HL-60/S4 treated with retinoic acid at 250 ng/mL for 4 days and 3 days (cell line): ENCODE results near the gene DDN.

Source experiments
- in situ Hi-C: fragments of 300-500 bp; cut with MboI; formaldehyde crosslinking; loops from 2 replicates; pipeline ENCODE4 v1.7.0; 2022; ENCODE audit warnings: low sequenced_read_pairs

Gene DDN

DNA sequence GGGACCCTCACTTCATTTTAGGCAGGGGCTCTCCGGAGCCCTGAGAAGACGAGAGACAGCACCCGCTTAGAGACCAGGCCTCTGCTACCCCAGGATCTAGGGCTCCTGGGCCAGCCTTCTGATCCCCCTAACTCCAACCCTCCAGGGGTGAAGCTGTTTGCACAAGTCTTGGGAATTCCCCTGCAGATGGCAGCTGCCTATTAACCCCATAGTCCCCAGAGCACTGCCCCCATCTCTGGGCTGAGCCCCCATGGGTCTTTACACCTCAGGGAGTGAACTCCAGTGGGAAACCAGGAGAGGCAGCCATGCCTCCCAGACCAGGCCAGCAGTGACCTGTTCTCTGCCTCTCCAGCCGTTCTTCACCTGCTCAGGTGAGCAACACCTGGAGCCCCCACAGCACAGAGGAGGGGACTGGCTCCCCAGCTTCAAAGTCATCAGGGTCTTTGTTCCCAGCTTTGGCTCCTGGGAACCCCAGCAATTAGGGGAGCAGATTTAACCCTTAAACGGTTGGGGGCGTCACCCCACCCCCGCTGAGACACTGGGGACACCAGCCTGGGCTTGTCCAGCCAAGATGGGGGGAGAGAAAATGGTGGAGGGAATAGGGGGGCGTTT is 29.9 kb downstream of the DDN start:
- in situ Hi-C loops = no loop called here

DNA sequence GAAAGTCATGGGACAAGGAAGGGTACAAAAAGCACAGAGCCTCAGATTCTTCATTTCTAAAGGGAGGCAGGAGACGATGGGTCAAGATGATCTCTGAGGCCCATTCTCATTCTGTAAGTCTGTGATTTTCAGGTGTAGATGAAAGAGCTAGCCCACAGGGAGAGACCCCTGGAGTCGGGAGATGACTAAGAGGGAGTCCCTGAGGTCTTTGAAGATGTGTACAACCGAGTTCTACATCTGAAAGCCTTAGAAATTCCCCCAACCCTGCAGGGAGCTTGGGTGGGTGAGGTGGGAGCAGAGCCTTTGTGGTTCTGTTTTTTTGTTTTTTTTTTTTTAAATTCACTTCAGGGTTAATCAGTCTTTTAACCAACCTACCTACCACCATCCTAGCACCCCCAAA is 30.7 kb downstream of the DDN start:
- in situ Hi-C loops = no loop called here

DNA sequence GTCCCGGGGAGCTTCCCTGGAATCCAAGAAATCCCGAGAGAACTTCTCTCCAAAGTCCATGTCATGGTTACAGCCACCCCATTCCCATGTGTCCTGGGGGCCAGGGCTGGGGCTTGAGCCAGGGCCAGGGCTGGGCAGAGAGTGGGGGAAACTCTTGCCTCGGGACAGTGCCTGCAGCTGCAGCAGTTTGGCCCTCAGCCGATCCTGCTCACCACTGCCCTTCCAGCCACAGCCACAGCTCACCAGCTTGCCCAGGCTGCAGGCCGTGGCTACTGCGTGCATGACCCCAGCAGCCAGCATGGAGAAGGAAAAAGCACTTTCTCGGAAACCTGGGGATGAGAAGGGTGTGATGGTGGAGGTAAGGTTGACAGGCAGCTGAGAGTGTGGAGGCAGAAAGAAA is 31.2 kb downstream of the DDN start:
- in situ Hi-C loops = no loop called here

DNA sequence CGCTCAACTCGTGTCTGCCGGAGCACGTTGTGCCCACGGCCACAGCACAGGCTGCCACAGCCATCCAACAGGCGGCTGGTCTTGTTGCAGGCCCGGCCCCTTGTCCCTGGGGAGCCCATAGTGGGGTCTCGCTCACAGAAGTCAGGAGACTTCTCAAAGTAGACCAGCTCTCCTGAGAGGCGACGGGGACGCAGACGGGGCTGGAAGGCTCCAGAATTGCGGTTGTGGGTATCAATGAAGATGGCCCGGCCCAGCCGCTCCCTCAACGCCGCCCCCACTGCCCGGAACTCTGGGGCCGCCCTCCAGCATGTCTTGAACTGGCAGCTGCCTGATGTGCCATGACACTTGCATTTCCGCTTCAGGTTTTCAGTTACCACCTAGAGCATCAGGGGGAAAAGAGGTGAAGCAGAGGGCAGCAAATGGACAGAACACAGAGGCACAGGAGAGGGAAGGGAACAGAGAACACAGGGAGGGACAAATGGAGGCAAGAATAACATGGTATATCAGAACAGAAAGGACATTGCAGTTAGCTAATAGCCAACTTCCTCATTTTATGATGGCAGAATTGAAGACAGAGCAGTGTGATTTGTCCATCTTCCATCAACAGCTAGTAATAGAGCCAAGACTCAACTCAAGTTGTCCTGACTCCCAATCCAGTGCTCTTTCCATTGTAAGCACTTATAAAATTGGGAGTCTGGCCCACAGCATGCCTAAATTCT is 32.8 kb downstream of the DDN start:
- in situ Hi-C loops = no loop called here

DNA sequence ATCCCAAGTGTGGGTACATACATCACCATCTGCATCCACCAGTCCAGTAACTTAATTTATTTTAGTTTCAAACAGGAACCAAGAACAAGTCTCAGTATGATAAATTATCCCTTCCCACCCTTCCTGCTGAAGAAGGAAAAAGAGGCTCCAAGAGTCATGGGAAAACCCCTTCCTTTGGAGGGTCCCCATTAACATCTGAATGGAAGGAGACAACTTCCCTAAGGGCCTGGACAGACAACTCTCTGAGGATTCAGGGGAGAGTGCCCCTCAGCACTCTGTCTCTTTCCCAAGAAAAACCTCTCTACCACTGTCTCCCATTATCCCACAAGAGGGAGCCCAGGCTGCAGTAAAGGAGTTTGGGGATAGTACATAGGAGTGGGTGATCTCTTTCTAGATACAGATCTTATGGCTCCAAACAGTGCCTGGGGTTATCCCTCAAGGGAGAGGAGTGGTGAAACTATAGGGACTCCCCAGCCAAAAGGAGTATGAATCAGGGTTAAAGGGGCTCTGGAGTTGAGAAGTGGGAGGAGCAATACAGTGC is 33.8 kb downstream of the DDN start:
- in situ Hi-C loops = no loop called here

DNA sequence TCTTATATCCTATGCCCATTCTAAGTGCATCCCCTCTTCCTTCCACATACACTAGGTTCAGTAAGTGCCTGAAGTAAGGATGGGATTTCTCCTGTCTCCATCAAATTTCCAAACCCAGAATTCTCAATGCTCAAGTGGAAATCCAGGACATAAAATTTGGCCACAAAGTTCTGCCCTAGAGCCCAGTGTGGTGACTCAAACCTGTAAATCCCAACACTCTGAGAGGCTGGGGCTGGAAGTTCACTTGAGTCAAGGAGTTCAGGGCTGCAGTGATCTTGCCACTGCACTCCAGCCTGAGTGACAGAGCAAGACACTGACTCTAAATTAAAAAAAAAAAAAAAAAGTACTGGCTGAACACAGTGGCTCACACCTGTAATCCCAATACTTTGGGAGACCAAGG is 37.4 kb downstream of the DDN start:
- in situ Hi-C loops = no loop called here

DNA sequence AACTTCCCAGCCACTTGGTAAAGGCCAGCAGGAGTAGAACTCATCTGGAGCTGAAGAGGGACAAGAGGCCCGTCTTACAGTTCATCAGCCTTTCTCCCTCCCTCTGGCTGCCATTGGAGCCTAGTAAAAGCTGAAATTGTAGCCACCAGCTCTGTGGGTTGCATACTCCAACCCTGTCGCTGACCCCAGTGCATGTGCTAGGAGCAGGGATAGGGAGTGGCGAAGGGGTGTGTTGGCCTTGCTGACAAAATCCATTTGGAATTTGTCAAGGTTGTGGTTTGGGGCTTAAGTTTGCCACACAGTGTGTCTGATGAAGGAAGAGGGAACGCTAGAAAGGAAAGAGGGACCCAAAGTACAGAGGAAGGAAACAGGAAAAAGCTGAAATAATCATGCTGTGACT is 37.8 kb downstream of the DDN start:
- in situ Hi-C loops = no loop called here

DNA sequence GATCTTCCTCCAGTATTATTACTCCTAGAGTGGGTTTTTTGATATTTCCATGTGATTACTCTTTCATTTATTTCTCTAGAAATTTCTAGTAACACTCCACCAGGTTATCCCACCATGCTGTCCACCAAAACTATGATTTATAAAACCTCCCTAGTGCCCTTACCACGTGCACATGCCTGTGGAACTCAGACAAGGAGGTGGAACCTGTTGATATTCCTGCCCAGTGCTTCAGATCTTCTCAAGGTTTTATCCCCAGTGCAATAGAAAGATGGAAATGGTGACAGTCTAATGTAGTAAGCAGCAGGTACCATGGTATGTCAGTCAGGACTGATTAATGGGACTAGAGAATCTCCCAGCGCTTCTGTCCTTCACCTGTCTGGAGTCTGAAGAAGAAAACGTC is 38.3 kb downstream of the DDN start:
- in situ Hi-C loops = no loop called here

DNA sequence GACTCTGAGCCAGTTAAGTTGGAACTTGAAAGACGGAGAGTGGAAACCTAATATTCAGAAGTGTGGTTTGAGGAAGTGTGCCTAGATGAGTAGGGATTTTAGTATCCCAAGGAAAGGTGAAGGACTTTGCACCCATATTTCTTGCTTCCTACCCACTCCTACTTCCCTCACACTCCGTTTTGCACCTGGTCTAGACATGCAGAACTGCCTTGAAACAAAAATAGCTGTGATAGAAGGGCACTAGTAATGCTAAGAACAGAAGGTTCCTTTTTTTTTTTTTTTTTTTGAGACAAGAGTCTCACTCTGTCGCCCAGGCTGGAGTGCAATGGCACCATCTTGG is 41.2 kb downstream of the DDN start:
- in situ Hi-C loops = no loop called here

DNA sequence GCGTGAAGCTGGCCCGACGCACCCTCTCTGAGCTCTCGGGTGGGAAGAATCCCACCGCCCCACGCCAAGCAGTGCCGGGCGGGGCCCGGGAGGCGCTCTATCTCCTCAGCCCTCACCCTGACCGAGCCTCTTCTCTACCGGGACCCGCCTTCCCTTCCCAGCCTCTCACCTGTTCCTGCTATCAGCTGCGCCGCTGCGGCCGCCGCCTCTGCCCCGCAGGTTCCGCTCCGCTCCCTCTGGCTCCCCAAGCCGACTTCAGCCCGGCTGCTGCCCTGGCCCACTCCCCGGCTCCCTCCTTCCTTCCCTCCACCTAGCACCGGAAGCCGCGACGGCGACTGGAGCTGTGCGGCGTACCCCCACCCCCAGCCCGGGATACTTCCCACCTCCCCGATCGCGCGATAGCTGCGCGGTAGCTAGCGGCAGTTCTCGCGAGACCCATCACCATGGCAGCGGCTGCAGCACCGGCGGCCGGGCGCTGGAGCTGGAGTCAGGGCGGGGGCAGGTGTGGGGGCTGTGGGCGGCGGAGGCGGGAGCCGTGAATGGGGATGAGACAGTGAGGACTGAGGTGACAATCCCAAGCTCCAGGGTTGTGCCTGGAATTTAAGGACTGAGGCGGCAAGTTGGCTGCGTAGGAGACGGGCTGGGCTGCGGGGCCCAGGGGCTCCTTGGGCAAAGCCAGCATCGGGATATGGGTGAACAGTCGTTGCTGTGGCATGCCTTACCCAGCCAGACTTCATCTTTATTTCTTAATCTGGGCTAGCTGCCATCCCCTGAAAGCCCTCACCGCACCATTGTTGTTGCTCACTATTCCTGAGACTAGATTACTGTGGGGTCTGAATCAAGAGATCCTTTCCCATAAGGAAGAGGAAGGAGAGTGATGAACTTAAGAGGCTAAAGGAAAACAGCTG is 41.8 kb downstream of the DDN start, which contains the start of gene ARF3:
Gene ARF3, minus strand, starts transcription at position 347 of the 908 bp plus-strand sequence. CDS start 16,392 bp downstream, outside the sequence.
- in situ Hi-C loops = no loop called here

DNA sequence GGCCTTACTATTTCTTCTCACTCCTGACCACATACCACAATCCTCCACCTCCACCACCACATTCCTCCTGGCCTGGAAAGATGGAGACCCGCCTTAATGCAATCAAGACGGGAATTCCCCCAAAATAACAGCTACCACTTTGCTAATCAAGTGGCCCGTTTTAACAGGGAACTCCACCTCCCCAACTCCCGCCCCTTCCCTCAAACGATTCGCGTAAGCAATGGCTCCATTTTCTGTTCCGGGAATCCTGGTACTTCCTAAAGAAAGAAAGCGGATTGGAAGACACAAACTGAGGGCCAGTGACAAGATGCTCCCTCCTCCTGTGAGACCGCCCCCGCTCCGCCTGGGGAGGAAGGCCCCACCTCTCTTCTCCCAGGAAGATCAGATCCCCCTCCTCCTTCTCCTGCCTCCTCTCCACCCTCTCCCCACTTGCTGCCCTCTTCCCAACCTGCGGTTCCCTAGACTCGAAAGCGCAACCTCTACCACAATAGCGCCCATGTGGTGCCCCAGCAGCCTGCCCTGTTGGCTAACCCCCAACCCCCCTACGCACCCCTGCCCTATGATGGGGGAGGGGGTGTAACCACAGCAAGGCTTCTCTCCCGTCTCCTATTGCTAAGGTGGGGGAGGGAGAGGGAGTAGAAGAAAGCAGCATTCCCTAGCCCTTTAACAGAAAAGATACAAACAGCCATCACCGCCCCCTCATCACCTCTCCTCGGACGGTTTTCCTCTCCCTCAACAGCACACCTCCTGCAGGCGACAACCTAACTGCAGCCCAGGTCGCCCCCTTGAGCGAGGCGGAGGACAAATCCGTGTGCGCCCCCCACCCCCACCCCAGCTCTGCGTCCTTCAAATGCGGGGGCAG is 42.7 kb downstream of the DDN start:
- in situ Hi-C loops = no loop called here

DNA sequence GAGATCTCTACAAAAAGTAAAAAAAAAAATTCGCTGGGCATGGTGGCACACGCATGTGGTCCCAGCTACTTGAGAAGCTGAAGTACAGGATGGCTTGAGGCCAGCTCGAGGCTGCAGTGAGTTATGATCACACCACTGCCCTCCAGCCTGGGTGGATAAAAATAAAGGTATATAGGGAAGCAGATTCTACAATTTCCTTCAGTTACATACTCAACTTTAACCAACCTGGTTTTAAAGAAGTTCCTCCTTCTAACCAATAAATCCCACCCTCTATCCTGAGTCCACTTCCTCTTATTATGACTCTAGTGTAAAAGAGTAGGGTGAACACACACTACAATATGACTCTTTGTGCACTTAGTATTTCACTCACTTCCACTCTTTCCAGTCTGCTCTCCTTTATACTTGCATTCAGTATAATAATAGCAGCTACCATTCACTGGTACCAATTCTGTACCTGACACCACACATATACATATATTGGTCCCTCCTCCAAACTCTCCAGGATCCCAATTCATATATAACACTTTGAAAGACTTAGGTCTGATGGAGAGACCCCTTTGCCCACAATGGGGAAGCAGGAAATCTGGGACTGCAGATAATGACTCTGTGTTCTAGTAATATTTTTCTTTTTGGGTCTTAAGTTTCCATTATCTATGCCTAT is 44.2 kb downstream of the DDN start:
- in situ Hi-C loops = no loop called here

DNA sequence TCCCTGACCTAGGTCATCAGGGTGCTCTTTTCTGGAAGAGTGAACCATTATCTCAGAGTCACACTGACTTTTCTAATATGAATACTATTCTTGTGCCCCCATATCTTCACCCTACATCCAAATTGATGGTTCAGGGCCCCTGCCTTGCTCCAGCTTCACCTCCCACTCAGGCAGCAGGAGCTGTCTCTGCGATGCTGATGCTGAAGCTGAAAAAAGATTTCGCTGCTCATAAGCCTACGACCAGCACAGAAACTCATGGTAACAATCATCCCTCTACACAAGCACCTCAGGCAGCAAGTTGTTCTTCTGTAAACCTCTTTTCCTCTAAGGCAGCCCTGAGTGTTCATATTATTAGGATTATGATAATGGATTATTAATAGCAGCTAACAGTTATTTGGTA is 45.1 kb downstream of the DDN start:
- in situ Hi-C loops = no loop called here

DNA sequence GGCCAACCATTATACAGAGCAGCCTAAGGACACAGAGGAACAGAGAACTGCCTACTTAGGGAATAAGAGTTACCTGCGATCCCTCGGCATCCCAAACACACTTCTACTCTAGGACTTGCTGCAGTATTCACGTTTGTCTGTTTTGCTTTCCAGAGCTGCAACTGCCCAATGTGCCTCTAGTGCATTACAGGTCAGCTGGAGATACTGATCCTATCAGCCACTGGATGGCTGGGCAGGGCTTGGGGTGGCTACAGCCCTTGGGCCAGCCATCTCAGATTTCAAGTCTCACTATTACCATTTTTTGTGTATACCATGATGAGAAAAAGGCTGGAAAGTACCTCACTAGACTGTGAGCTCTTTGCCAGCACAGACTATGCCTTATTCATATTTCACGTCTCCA is 46.5 kb downstream of the DDN start:
- in situ Hi-C loops = no loop called here

DNA sequence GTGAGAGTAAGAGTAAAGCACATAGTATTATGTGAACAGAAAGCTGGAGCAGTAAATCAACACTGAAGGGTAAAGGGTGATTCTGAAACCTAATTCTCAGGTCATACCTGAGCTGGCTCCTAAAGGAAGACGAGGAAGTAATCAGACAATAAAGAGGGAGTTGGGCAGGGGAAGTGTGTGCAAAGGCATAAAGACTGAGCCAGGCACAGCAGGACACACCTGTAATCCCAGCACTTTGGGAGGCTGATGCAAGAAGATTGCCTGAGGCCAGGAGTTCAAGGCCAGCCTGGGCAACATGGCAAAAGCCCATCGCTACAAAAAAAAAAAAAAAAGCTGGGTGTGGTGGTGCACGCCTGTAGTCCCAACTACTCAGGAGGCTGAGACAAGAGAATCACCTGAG is 51.4 kb downstream of the DDN start:
- in situ Hi-C loops = no loop called here

DNA sequence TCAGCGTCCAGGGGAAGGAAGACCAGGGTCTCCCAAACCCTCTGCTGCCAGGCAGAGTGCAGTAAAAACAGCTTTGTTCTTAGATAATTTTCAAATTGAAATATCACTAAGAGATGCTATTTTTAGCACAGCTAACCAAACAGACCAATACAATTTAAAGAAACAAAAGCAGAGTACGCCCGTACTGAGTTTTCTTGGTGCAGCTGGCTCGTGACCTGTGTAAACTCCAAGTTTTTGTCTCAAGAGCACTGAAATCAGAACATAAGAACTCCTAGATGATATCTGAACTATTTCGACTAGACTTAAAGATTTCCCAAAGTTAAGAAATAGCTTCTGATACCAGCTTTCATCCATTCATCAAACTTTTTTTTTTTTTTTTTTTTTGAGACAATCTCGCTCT is 52.2 kb downstream of the DDN start:
- in situ Hi-C loops = no loop called here

DNA sequence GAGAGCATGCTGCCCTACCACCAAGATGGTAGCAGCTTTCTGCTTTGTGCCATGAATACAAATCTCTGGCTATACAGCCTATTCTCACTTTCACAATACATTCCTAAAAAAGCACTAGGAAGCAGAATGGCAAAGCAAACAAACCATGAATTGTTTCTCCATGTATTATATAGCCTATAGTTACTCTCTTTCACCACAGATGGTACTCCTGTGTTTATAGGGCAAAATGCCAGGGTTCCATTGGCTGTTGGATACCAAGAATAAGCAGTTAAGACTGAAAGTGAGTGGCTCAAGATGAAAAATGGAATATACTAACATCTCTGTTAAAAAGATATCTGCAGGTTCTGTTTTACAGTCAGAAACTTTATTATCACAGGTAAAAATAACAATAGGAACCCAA is 53.0 kb downstream of the DDN start:
- in situ Hi-C loops = no loop called here
